Retinal pigment epithelial cell (primary cell): ENCODE results near the gene FNDC10.
"Not testable (repeated sequence)": the region's sequence is repeated elsewhere in the genome, so short reads cannot be mapped to it uniquely, and the experiment has no call there.

ENCODE experiments used
- DNase-seq: peaks from one replicate; pipeline ENCODE4 v3.0.0-alpha.2; 2010; ENCODE audit warnings: low read depth
- H3K4me3 ChIP-seq: 2 replicates; pipeline ENCODE4 v1.5.1; 2011; ENCODE audit warnings: mild to moderate bottlenecking, low read length, control low read depth, moderate library complexity
- CTCF ChIP-seq: conservative IDR thresholded peaks from 2 replicates; pipeline ENCODE4 v1.5.1; 2011; ENCODE audit warnings: low read depth, low read length, control low read depth, inconsistent platforms

FNDC10 gene

DNA sequence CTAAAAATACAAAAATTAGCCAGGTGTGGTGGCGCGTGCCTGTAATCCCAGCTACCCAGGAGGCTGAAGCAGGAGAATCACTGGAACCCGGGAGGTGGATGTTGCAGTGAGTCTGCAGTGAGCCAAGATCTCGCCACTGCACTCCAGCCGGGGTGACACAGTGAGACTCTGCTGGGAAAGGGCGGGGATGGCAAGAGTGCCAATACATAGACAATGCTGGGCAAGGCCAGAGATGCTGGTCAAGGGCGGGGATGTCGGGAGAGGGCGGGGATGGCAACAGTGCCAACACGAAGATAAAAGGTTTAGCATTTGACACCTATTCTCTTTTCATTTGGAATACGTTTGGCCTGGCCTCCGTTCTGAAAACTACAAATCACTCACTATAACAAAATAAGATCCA is 36.2 kb downstream of the FNDC10 start:
- no peak for DNase-seq

DNA sequence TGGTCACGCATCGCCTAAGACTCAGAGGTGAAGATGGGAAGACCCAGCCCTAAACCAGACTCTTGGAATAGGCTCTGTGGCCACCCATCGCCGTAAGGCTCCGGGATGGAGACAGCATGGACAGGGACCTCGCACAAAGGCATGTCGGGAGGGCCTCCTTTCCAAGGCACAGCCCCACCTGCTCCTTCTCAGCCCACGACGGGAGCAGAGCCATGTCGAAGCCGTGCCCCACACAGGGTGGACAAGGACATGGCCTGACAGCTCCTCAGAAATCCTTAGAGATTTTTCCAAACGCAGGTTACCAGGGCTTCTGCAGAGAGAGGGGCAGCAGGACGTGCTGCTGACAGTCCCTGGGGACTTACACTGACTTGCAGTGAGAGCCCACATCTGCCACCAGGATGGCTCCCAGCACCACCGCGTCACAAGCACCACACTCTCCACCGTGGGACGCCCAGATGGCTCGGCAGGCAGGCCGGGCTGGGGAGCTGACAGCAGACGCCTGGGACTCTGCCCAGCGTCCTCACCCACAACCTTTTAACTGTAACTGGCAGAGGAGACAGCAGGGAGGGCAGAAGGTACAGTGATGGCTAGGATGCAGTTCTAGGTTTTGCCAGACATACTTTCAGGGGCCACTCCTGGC is 37.3 kb downstream of the FNDC10 start:
- no peak for DNase-seq
- TF ChIP-seq CTCF: no peak
- no peak overlapping the region for H3K4me3 ChIP-seq

More for the DNA sequence above, 36.2 kb downstream of the FNDC10 start:
- no peak overlapping the region for H3K4me3 ChIP-seq
- no peak for TF ChIP-seq CTCF

GRCh38 chr1:1561801-1562470 is 38.0 kb downstream of the FNDC10 start:
- no peak for DNase-seq
- TF ChIP-seq CTCF: no peak
- no peak overlapping the region for H3K4me3 ChIP-seq

- TF ChIP-seq CTCF: no peak
- DNase-seq: no peak
- H3K4me3 ChIP-seq: no peak overlapping the region
Measured at GRCh38 chr1:1560178-1560577, 39.8 kb downstream of the FNDC10 start.

DNA sequence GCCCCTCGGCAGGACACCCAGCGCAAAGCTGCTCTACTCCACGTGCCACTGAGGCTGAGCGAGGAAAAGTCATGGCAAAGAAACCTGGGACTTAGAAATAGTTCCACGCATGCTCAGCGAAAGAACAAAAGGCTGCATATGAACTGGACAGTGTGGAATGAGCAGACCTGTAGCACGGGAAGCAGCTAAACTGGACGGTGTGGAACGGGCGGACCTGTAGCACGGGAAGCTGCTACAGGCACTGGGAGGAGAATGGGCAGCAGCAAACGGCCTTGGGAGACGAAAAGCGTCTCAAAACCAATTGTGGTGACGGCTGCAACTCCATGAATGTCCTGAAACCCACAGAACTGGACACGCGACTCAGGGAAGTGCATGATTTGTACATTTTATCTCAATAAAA is 40.9 kb downstream of the FNDC10 start:
- no peak for DNase-seq
- TF ChIP-seq CTCF: no peak
- H3K4me3 ChIP-seq: no peak overlapping the region

GRCh38 chr1:1558591-1558990 is 41.3 kb downstream of the FNDC10 start:
- DNase-seq: no peak
- H3K4me3 ChIP-seq: no peak overlapping the region
- no peak for TF ChIP-seq CTCF

- H3K4me3 ChIP-seq, DNase-seq: not testable (repeated sequence)
Measured at GRCh38 chr1:1557688-1558087, 42.2 kb downstream of the FNDC10 start.

GRCh38 chr1:1556961-1557360 is 43.0 kb downstream of the FNDC10 start:
- not testable (repeated sequence) for H3K4me3 ChIP-seq, DNase-seq
